Skin epidermis (tissue), 12 donors: ENCODE results near the gene FOXP1.
A peak's percentile ranks its signal among the peaks of the same experiment; 100 is the strongest.

Experiments
- H3K27ac ChIP-seq, 21 experiments: fragments of 200-600 bp; sonication (generic) in 11 of 21; one replicate each; pipeline ENCODE4 v1.5.0; 2020; ENCODE audit warnings: mild to moderate bottlenecking in 3 of 21, inconsistent platforms in 2 of 21, moderate library complexity in 2 of 21
- H3K4me3 ChIP-seq, 7 experiments: fragments of 200-600 bp; sonication (generic) in 2 of 7; one replicate each; pipeline ENCODE4 v1.5.0; 2020; ENCODE audit warnings: inconsistent platforms in 2 of 7, mild to moderate bottlenecking in 2 of 7, moderate library complexity in 1 of 7

The FOXP1 gene

DNA sequence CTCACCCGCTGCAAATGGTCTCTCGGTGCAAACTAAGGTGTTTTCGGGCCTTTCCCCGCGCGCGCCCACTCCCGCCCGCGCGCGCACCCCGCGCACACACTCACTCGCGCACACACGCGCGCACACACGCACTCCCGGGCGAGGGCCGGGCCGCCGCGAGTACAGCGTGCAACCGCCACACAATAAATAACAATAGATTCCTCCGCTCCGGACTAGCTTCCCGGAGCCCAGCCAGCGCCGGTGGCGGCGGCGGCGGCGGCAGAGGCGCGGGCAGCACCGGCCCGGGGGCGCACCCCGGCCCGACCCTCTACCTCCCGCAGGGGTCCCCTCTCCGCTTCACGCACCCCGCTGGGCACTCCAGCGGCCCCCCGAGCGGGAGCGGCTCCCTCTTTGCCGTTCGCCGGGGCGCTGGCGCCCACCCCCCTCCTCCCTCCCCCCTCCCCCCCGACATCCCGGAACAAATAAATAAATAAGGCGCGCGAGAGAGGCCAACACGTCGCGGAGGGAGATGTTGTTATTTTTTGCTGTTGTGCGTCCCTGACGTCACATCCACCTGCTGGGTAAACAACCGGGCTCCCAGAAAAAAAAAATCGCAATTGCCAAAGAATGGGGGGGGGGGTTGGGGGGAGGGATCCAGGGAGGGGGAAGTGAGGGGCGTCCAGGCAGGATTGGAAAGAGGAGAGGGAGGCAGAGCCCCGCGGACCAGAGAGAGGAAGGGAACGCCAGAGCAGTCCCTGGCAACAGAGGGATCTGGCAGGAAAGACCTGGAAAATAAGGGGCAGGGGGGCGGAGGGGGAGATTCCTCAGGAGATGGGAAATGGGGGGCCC, at the start of gene FOXP1:
FOXP1 (minus strand) TSS at position 163 of the 828 bp plus-strand sequence. CDS start 385,347 bp downstream, outside the sequence.
- Histone ChIP-seq H3K27ac (peak within 1 kb of the TSS; percentile 86 to 98 (median 93)), H3K4me3 (peak within 1 kb of the TSS; percentile 54 to 80 (median 73))

DNA sequence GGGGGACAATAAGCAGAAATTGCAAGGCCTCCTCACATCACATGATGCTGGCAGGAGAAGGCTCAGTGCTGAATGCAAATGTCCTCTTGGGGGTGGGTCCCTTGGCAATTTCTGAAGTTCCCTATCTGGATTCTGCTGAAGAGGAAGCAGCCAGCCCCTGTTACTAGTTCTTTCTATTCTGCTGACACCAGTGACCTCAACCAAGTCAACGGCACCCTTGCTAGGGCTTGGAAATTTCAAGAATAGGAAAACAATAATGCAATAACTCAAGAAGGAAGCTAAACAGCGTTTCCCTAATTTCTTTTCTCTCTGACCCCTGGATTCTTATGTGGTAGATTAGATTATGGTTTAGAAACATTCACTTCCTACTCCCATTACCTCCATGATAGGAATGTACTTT, 46.2 kb upstream of the FOXP1 start:
- peak overlapping the region in 6 of 21 experiments; percentile 10 to 57 (median 24) for H3K27ac ChIP-seq
- H3K4me3 ChIP-seq = no peak overlapping the region

DNA sequence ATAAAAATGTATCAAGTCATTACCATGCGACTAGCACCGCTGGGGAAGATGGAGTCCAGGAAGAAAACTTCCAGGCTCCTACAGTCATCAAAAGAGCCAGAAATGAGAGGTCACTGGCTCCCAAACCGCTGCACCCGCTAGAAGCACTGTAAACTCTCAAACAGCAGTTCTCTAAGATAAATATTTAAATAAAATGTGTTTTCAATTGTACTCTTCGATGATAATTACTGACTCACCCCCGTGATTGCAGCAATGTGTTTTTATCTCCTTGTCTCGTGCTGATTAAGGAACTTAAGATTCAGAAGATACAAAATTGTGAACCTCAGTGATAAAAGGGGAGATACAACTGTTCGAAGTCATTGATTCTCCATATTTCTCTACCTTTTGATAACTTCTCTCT, 45.8 kb upstream of the FOXP1 start:
- Histone ChIP-seq H3K4me3 (no peak overlapping the region), H3K27ac (peak overlapping the region in 6 of 21 experiments; percentile 5 to 57 (median 20))

DNA sequence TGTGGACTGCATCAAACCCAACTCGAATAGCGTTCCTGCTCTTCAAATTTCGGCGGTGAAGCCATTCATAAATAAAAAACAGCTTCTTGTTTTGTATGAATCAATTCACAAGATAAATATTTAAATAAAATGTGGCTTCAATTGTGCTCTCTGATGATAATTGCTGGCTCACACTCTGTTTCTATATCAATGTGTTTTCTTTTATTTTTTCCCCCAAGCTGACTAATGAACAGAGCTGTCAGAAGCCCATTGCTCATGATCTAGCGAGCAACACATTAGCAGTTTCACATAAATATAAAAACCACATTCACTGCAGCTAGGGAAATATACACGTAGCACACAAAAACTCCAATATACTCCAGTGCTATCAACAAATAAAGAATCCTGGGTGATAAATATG, 45.0 kb upstream of the FOXP1 start:
- Histone ChIP-seq H3K4me3 (no peak overlapping the region), H3K27ac (peak overlapping the region in 4 of 21 experiments; percentile 5 to 45 (median 25))

DNA sequence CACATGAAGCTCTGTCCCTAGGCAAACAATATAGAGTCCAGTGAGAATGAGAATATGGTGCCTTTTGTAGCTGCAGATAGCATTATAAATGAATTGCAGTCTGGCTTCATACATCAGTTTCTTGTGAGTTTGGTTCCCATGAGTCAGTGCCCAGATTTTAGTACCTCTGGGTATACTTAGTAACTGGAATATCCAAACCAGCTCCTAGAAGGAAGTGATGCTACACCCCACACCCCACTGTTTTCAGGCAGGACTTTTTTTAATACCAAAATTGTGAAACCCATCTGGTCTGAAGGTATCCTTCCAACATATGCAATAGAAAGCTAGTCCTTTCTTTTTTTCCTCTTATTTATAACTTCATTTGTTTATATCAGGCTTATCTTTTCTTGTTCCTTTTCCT, 42.1 kb upstream of the FOXP1 start:
- no peak overlapping the region for H3K27ac ChIP-seq
- no peak overlapping the region for H3K4me3 ChIP-seq

DNA sequence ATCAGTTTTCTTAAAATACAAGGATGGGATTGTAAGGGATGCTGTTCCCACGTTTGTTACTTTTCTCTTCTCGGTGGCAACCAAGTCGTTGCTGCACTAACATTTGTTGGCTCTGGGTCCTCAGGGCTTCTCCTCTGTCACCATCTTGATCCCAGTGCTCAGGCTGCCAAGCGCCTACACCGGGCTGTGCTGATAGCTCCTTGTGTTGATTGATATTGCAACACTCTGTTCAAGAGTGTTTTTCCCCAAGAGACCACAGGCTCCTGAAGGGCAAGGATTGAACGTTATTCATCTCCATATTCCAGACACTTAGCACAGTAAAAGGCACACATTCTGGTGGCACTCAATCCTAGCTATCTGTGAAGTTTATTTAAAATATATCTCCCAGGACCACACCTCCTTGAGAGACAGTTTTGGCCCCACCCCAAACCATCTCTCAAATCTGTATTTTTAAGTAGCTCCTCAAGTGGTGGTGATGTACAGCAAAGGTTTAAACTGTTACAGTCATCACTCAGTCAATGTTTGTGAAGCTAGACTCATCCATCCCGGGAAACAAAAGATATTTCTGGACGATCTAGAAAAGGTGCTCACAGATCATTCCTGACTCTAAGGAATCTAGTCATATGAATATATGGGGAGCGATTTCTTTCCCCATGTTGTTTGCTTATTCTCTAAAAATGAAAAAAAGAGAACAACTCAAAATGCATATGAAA, 38.5 kb upstream of the FOXP1 start:
- Histone ChIP-seq H3K4me3 (no peak overlapping the region), H3K27ac (no peak overlapping the region)

DNA sequence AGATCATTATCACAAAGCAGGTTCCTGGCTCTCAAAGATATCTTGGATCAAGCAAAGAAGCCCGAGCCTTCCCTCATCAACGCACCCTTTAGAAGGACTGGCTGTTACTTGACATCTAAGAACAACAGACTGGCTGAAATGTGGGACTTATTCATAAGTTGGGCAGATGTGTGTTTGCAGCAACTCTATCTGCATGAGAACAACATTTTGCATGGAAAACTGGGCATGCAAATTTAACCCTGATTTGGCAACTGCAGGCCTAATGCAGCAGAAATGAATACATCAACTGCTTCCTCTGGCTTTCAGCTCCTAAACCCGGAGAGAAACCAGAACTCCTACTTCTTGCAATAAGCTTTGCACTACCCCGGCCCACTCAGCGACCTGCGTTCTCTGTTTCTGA, 35.0 kb upstream of the FOXP1 start:
- Histone ChIP-seq H3K4me3 (no peak overlapping the region), H3K27ac (peak overlapping the region in 1 of 21 experiments; percentile 22)

DNA sequence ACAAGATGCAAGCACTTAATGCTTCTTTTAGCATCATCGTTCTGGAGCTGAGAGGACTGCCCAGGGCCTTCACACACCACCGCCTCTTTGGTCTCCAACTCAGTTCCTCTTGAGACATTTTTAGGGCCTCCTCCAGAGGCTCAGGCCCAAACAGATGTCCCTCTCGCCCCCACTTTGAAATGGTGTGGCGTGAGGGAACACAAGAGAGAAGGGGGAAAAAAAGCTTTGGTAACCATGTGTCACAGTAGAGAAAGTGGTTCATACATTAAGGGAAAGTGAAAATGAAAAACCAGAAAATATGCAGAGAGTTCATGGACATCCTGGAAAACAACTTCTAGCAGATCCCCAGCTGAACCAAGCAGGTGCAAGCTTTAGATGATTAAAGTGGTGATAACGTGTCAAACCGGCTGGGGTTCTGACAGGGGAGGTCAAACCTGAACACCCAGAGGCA, 33.1 kb upstream of the FOXP1 start:
- Histone ChIP-seq H3K27ac (no peak overlapping the region), H3K4me3 (no peak overlapping the region)

DNA sequence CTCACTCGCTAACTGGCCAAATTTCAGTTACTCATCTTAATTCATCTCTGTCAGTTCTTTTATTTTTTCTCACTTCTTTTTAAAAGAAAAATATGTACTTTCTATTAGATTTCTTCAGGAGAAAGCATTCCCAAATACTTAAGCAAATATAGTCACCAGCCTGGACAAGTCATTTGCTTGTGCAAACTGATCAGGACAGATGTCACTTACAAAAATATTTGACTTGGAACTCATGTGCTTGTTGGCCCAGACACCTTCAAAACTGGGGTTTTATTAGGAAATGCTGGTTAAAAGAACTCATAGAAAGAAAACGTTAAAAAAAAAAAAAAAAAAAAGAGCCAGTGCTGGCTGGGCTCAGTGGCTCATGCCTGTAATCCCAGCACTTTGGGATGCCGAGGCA, 31.3 kb upstream of the FOXP1 start:
- no peak overlapping the region for H3K27ac ChIP-seq
- no peak overlapping the region for H3K4me3 ChIP-seq

DNA sequence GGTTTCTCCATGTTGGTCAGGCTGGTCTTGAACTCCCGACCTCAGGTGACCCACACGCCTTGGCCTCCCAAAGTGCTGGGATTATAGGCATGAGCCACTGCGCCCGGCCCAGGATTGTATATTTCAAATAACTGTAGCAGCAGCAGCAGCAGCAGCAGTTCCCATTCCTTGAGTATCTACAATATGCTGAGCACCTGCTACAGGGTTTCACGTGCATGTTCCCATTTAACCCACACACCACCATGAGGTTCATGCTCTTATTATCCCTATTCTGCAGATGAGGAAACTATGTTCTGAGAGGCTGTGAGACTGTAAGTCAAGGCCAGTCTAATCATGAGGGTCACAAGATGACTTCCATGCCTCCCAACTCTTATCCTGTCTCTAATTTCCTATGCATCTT, 30.9 kb upstream of the FOXP1 start:
- Histone ChIP-seq H3K27ac (no peak overlapping the region), H3K4me3 (no peak overlapping the region)

DNA sequence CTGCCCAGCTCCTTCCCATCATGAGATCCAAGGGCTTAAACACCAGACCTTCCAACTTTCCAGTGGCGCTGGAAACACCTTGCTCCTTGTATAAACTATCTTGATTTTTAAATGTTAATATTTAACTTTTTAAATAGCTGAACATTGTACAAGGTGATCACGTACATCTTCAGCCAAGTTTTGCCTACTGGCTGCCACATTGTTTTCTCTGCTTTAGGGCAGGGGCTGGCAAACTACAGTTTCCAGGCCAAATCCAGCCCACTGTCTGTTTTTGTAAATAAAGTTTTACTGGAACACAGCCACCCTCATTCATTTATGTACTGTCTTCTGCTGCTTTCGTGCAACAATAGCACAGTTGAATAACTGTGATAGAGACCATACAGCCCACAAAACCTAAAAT, 27.6 kb upstream of the FOXP1 start:
- H3K4me3 ChIP-seq = no peak overlapping the region
- no peak overlapping the region for H3K27ac ChIP-seq

DNA sequence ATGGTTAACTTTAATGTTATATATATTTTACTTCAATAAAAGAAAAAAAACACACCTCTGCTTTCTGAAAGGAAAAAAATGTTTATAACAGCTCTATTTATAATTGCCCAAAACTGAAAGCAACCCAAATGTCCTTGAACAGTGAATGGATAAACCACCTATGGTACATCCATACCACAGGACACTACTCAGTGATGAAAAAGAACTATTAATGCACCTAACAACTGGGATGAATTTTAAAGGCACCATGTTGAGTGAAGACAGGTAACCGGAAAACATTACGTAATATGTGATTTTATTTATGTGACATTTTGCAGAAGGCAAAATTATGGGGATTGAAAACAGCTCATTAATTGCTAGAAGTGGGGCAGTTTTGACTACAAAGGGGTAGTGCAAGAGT, 23.8 kb upstream of the FOXP1 start:
- Histone ChIP-seq H3K27ac (no peak overlapping the region), H3K4me3 (no peak overlapping the region)

DNA sequence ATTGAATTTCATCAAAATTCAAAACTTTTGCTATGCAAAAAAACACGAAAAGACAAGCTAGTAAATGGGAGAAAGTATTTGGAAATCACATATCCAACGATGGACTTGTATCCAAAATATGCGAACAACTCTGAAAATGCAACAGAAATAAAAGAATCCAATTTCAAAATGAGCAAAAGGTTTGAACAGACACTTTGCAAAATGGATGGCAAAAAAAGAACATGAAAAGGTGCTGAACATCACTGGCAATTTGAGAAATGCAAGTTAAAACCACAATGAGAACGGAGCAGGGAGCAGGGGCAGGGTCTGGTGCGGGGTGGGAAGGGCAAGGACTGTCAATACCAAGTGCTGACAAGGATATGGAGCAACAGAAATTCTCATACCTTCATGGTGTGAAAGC, 23.1 kb upstream of the FOXP1 start:
- no peak overlapping the region for H3K4me3 ChIP-seq
- no peak overlapping the region for H3K27ac ChIP-seq

DNA sequence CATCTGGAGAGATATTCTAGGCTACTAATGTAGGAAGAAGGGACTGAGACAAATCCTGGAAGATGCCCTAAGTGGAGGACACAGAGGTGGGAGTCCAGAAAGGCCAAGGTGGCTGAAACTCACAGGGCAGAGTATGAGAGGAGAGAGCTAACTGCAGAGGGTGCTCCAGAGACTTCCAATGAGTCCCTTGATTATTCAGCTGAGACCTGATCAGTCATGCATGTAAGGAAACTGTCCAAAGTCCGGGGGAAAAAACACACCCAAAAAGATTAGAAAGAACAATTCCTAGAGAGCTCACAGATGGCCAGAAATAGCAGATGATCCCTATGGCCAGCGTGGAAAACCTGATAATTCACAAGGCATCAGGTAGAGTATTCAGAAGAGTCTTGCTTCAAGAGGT, 18.7 kb upstream of the FOXP1 start:
- H3K27ac ChIP-seq = no peak overlapping the region
- no peak overlapping the region for H3K4me3 ChIP-seq

DNA sequence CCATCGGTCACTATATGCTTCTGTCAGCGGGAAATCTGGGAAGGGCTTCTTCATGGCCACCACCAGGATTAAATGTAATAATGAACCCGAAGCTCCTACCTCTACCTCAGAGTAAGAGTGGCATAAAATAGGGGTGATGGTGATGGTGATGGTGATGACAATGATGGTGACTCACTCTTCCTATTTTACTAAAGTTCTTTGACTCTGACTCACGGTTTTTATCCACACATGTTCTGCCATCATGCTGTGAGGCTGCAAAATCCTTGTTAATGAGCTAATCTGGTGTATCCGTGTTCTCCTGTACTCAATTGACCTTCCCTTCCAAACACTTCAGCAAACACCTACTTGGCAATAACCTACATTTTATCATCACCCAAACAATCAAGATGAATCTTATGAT, 18.3 kb upstream of the FOXP1 start:
- H3K4me3 ChIP-seq = no peak overlapping the region
- no peak overlapping the region for H3K27ac ChIP-seq

DNA sequence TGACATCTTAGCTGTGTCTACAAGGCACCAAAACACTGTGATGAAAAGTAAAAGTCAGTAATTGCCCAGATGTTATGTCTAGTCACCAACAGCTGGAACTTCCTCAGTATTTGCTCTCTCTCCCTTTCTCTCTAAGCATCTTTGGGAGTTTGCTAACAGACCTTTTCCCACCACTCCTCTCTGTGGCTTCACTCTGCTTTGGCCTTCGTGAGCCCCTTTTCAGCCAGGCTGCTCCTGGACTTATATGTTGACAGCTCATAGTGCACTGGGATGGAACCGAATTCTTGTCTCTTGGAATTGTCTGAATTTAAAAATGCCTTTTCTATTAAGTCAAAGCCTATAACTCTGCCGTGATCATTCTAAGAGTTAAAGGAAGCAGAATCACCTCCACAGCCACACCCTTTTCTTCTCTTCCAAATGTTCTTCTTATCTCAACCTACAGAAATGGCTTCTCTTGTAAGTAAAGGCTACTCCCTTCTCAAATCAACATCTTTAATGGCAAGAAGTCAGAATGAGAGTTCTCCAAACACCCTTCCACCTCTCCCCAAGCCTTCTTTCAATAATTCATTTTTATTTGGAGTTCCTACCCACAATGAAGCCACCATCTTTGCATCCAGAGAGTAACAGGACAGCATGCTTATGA, 17.2 kb upstream of the FOXP1 start:
- Histone ChIP-seq H3K4me3 (no peak overlapping the region), H3K27ac (no peak overlapping the region)

DNA sequence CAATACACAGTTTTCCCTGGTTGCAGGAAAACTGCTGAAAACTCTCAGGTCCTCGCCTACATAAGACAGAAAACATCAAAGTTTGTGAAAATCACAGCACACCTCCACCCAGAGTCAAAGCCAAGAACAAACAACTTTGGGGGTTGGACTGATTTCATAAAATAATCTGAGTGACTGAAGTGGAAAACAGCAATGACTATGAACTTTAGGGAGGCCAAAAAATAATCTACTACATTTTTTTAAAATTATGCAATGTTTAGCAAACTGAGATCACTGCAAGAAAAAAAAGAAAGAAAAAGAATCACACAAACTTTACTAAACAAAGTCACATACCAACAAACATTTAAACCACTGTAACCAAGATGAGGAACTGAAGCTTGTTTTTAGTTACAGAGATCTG, 15.9 kb upstream of the FOXP1 start:
- no peak overlapping the region for H3K4me3 ChIP-seq
- H3K27ac ChIP-seq = no peak overlapping the region

DNA sequence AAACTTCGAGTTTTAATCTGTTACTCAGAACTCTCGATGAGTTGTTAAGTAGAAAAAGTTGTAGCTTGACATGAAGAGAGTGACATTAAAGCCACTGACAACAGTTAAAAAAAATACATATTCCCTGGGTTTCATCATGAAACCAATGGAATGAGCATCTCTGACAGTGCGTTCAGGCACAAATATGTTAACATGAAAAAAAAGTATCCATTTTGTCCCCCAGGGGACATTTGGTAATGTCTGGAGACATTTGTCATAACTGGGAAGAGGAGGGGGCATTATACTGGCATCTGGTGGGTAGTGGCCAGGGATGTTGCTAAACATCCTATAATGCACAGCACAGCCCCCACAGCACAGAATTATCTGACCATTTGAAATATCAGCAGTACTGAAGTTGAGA, 14.8 kb upstream of the FOXP1 start:
- Histone ChIP-seq H3K4me3 (no peak overlapping the region), H3K27ac (no peak overlapping the region)

DNA sequence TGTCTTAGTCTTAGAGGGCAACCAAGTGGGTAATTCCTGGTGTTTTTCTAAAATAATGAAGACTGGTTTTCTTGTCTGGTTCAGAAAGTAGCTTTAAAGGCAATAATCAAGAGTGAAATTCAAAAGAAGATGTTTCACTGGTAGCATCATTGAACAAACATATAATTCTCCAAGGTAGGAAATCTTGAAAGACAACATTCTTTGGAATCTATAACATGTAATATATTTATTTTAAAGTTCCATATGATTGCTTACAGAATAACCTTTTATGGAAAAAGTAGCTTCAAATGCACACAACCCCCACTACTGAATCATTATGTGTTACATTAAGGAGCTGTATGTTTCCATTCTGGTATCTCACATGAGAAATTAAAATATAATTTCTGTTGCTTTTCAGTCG, 13.8 kb upstream of the FOXP1 start:
- no peak overlapping the region for H3K27ac ChIP-seq
- no peak overlapping the region for H3K4me3 ChIP-seq

DNA sequence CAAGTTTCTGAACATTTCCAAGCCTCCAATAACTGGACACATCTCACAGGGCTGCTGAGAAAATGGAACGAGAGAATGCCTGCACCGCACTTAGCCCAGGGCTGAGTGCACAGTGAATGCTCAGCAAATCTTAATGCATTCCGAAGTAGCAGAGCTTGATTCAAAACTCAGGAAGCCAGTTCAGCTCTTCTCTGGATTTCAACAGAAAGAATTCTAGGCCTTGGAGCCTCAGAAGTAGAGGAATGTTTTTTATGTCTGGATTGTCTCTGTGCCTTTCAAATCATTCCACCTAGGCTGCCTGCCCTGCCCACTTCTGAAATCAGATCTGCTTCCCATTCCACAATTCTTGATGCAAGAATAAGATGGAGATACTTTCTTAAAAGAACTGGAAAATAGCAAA, 9.6 kb upstream of the FOXP1 start:
- Histone ChIP-seq H3K4me3 (no peak overlapping the region), H3K27ac (no peak overlapping the region)

DNA sequence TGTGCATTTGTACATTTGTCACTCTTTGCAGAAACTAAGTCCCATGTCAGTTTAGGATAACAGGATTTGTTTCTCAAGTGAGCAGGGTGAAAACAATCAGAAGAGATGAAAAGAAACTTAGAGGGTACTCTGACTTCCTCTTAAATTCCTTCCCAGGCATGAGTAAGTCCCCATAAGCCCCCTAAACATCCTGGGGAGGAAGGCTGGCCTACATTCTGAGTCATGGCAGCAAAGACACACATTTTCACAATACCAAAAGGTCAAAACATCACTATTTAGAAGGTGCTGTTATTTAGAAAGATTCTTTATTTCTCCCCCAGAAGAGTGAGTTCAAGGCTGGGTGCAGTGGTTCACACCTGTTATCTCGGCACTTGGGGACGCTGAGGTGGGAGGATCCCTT, 7.6 kb upstream of the FOXP1 start:
- H3K27ac ChIP-seq = no peak overlapping the region
- no peak overlapping the region for H3K4me3 ChIP-seq
